ENCODE data around the gene ATP5F1E.

- TF ChIP-seq EZH2 (IDR thresholded peaks at IDR 0.05; ENCODE audit: insufficient read depth, low read length) = no peak
- TF ChIP-seq, protein P1, sequence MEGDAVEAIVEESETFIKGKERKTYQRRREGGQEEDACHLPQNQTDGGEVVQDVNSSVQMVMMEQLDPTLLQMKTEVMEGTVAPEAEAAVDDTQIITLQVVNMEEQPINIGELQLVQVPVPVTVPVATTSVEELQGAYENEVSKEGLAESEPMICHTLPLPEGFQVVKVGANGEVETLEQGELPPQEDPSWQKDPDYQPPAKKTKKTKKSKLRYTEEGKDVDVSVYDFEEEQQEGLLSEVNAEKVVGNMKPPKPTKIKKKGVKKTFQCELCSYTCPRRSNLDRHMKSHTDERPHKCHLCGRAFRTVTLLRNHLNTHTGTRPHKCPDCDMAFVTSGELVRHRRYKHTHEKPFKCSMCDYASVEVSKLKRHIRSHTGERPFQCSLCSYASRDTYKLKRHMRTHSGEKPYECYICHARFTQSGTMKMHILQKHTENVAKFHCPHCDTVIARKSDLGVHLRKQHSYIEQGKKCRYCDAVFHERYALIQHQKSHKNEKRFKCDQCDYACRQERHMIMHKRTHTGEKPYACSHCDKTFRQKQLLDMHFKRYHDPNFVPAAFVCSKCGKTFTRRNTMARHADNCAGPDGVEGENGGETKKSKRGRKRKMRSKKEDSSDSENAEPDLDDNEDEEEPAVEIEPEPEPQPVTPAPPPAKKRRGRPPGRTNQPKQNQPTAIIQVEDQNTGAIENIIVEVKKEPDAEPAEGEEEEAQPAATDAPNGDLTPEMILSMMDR (IDR thresholded peaks at IDR 0.05; ENCODE audit: insufficient read depth, low read depth, low read length) = no peak
Measured at GRCh38 chr20:59024111-59024530, 8.0 kb downstream of the ATP5F1E start.

All from astrocyte (in vitro differentiated cells and primary cell).